ENCODE measurements around the gene ERBIN.

- TF ChIP-seq CTCF (IDR thresholded peaks at IDR 0.05; ENCODE audit: poor library complexity, severe bottlenecking) (no peak), POLR2AphosphoS5 (IDR thresholded peaks at IDR 0.05) (no peak), EP300 (conservative IDR thresholded peaks at IDR 0.05; ENCODE audit: poor library complexity, severe bottlenecking) (no peak)
Observed at GRCh38 chr5:65903581-65903980, 22.8 kb upstream of the ERBIN start.
